ENCODE measurements around the gene TPM4.

DNA sequence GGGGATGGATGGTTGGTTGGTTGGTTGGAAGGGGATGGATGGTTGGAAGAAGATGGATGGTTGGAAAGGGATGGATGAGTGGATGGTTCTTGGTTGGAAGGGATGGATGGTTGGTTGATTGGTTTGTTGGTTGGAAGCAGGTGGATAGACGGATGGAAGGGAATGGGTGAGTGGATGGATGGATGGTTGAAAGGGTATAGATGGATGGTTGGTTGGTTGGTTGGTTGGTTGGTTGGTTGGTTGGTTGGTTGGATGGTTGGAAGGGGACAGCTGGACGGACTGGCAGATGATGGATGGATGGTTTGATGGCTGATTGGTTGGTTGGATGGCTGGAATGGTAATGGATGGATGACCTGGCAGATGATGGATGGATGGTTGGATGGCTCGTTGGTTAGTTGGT lies 55.4 kb downstream of the TPM4 start:
- TF ChIP-seq, protein P1, sequence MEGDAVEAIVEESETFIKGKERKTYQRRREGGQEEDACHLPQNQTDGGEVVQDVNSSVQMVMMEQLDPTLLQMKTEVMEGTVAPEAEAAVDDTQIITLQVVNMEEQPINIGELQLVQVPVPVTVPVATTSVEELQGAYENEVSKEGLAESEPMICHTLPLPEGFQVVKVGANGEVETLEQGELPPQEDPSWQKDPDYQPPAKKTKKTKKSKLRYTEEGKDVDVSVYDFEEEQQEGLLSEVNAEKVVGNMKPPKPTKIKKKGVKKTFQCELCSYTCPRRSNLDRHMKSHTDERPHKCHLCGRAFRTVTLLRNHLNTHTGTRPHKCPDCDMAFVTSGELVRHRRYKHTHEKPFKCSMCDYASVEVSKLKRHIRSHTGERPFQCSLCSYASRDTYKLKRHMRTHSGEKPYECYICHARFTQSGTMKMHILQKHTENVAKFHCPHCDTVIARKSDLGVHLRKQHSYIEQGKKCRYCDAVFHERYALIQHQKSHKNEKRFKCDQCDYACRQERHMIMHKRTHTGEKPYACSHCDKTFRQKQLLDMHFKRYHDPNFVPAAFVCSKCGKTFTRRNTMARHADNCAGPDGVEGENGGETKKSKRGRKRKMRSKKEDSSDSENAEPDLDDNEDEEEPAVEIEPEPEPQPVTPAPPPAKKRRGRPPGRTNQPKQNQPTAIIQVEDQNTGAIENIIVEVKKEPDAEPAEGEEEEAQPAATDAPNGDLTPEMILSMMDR (IDR thresholded peaks at IDR 0.05; ENCODE audit: poor library complexity, severe bottlenecking) = no peak
- TF ChIP-seq EP300 (conservative IDR thresholded peaks at IDR 0.05; ENCODE audit: poor library complexity, severe bottlenecking) (no peak), TAF1 (IDR thresholded peaks at IDR 0.05; ENCODE audit: low read depth) (no peak), EZH2 (IDR thresholded peaks at IDR 0.05; ENCODE audit: borderline replicate concordance, insufficient read depth, low read length, poor library complexity, severe bottlenecking) (no peak), POLR2AphosphoS5 (IDR thresholded peaks at IDR 0.05) (no peak), MXI1 (conservative IDR thresholded peaks at IDR 0.05; ENCODE audit: poor library complexity, severe bottlenecking) (no peak)
- TF ChIP-seq, protein P2, sequence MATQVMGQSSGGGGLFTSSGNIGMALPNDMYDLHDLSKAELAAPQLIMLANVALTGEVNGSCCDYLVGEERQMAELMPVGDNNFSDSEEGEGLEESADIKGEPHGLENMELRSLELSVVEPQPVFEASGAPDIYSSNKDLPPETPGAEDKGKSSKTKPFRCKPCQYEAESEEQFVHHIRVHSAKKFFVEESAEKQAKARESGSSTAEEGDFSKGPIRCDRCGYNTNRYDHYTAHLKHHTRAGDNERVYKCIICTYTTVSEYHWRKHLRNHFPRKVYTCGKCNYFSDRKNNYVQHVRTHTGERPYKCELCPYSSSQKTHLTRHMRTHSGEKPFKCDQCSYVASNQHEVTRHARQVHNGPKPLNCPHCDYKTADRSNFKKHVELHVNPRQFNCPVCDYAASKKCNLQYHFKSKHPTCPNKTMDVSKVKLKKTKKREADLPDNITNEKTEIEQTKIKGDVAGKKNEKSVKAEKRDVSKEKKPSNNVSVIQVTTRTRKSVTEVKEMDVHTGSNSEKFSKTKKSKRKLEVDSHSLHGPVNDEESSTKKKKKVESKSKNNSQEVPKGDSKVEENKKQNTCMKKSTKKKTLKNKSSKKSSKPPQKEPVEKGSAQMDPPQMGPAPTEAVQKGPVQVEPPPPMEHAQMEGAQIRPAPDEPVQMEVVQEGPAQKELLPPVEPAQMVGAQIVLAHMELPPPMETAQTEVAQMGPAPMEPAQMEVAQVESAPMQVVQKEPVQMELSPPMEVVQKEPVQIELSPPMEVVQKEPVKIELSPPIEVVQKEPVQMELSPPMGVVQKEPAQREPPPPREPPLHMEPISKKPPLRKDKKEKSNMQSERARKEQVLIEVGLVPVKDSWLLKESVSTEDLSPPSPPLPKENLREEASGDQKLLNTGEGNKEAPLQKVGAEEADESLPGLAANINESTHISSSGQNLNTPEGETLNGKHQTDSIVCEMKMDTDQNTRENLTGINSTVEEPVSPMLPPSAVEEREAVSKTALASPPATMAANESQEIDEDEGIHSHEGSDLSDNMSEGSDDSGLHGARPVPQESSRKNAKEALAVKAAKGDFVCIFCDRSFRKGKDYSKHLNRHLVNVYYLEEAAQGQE (IDR thresholded peaks at IDR 0.05; ENCODE audit: borderline replicate concordance) = no peak
